ENCODE data around the gene SASH3.

SASH3 gene

GRCh38 chrX:129760155-129760554 lies 19.6 kb upstream of the SASH3 start:
- no peak for DNase-seq

GRCh38 chrX:129760981-129761380 lies 18.8 kb upstream of the SASH3 start:
- DNase-seq, result no peak

GRCh38 chrX:129761596-129761995 lies 18.2 kb upstream of the SASH3 start:
- DNase-seq, result no peak

DNA sequence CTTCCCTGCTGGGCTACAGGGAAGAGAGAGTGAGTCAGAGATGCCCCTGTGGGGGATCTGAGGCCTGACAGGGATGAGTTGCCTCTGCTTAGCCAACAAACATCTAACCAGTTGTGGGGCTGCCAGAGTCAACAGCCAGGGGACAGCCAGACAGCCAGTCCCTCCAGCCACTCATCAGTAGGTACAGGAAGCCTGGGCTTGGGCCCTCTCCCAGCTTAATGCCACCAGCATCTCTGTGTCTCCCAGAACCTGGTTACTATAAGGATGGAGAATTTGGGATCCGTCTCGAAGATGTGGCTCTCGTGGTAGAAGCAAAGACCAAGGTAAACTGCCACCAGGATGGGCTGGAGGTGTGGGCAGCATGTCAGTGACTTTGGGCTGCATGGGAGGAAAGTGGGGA lies 17.3 kb upstream of the SASH3 start:
- DNase-seq, result no peak

- DNase-seq, result no peak
Observed at GRCh38 chrX:129763666-129764065, 16.1 kb upstream of the SASH3 start.

- DNase-seq, result no peak
Observed at GRCh38 chrX:129768186-129768585, 11.6 kb upstream of the SASH3 start.

DNA sequence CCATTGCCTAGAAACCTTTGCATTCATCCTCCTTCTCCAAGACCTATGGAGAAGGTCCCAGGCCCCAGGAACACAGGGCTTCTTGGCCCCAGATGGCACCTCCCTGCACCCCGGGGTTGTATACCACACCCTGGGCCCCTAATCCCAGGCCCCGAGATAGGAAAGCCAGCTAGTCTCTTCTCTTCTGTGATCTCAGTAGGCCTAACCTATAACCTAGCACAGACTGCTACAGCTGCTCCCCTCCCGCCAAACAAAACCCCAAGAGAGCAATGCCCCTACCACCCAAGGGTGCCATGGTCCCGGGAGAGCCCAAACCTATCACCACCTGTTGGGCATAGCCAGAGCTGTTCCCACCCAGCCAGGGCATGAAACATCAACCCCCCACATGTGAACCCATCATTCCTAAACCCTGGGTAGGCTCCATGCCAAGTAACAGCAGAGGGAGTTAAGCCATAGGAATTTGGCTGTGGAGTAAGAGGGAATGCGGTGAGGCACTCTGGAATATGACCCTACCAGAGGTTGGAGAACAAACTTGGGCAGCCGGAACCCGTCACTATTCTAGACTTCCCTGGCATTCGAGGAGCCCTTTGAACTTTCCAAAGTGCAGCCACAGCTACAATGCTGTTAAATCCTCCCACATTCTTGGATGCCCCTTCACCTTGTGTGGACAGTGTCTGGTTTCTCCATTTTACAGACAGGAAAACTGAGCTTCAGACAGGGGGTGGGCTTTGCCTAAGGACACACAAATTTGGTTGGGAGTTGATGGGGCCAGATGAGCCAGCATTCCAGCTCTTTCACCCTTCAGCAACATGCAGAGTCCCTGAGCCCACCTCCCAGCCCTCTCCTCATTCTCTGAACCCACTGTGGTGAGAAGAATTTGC lies 10.9 kb upstream of the SASH3 start:
- no peak for DNase-seq

DNA sequence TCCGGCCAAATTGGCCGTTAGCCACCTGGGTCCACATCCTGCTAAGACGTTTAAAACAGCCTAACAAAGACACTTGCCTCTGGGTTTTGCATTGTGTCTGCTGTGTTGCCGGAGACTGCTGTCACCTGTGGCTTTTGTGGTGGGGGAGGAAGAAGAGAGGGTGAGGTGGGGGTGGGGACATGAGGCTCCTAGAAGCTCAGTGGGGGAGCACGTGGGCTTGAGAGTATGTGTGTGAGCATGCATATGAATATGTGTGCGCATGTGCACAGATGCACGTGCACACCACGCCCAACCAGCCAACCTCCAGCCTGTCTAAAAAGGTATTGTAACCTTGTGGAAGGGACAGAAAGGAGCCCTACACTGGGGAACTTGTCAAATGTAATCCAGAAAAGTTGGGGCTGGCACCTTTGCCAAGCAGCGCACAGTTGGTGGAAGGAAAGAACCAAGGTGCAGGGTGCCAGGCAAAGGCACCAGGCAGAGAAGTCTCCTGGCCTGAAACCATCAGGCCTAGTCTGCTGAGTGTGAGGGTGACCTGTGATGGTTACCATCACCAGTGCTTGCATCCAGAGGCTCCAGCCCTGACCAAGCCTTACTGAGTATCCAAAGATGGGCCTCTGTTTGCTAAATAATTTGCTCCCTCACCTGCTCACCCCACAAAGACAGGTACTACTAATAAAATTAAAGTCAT lies 10.1 kb upstream of the SASH3 start:
- no peak for DNase-seq

- no peak for DNase-seq
Observed at GRCh38 chrX:129771266-129771995, 8.3 kb upstream of the SASH3 start.

DNA sequence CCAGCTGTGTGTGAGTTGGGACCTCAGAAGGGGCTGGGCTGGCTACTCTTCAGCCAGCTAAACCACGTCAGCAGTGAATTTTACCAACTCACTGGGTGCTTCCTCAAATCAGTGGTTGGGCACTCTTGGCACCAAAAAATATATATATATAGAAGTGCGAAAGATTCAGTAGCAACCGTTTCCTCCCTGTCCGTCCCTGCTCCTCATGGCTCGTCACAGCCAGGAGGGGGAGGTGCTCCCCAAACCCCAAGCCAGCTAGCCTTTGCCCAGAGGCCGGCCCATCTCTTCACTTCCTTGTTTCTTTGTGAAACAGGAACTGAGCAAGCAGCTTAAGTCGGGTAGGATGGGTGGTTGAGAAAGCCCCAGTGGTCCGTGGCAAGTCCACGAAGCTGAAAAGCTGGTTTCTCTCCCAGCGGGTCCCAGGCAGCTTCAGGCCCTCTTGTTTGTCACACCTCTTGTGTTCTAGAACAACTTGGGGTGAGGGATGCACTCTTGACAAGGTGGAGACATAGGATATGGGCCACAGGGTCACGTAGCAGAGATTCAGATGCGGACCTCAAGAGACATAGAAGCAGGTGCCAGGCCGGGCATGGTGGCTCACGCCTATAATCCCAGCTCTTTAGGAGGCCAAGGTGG lies 6.8 kb upstream of the SASH3 start:
- DNase-seq, result no peak

DNA sequence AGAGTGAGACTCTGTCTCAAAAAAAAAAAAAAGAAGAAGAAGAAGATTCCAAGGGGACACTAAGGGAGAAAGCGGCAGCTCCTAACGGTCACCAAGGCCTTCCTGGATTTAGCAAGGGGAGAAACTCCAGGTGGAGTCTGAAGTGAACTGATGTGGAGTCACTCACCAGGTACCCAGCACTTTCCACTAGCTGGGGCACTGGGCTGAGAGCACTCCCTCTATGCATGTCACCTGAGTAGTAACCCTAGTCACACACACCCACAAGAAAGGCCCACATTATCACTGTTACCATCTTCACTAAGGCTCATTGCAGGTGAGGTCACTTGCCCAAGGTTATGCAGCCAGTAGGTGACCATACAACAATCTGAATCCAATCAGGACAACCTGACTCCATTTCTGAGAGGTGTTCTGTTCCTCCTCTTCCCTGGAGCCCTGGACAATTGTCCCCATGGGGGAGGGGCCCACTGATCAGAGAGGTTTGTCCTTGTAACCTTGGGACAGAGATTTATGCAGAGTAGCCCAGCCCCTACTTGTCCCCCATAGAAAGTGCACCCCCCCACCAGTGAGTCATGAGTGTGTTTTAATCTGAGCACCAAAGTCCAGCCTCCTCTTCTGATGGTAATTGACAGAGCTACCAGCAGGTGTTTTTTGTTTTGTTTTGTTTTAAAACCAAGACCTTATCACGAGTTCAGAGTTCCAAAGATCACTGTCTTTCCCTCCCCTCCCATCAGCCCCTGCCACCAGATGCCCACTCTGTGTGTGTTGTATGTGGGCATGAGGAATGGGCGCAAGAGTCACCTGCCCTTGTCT lies 5.9 kb upstream of the SASH3 start:
- no peak for DNase-seq

DNA sequence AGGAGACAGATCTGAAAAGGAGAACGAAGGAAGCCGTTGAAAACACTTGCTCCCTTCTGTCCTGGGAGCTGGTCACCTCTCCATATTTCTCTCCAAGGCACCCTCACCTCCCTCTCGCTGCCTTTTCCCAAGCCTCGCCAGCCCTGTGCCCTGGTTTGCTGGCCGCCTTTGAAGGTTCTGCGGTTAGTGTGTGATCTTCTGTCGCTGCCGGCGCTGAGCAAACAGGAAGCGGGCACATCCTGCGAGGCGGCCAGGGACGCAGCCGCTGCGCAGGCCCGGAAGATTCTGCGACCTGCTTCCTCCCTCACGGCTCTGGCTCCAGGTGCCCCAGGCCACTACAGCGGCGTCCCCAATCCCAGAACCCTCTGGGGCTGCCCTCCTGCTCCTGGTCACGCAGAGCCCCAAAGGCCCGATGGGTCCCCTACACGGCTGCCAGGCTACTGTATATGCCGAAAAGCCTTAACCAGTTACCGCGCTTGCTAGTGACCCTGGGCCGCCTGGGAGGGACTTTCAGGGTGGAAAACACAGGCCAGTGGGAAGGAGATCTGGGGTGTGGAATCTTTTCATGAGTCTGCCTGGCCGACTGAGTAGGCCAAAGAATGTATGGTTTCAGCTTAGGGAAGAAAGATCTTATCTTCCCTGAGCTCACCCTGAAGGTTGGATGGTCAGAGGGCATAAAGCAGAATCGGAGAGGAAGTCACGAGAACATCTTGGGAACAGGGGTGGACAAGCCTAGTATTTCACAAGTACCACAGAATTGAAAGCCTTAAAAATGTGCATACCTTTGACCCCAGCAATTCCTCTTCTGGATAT lies 2.3 kb upstream of the SASH3 start:
- no peak for DNase-seq

GRCh38 chrX:129779086-129779672 lies 570 bp upstream of the SASH3 start:
- DNase-seq, result no peak

DNA sequence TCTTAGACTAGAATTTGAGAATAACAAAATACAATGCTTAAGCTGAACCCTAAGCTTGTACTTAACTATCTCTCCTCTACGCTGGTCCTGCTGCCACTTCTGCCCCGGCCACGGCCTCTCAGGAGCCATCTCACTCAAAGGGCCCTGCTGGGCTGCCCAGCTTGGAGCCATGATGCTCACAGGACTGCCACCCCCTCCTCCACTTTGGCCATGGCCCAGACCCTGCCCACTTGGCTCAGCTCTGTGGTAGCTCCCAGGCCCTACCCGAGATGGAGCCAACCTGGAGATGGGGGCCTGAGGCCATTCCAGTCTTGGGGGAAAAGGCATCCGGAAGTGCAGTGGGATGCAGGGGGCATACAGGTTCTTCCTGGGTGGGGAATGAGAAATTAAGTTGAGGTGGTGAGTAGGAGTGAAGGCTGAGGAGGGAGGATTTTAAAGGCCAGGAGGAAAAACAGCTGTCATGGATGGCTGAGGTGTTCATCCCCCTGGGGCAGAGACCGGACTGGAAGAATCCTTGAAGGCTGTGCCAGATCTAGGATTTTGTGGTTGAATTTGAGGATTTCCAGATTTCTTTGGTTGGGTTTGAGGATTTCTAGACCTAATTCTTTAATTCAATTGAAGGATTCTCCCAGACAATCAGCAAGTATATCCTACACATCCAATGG lies 824 bp downstream of the SASH3 start:
- DNase-seq, result no peak

DNA sequence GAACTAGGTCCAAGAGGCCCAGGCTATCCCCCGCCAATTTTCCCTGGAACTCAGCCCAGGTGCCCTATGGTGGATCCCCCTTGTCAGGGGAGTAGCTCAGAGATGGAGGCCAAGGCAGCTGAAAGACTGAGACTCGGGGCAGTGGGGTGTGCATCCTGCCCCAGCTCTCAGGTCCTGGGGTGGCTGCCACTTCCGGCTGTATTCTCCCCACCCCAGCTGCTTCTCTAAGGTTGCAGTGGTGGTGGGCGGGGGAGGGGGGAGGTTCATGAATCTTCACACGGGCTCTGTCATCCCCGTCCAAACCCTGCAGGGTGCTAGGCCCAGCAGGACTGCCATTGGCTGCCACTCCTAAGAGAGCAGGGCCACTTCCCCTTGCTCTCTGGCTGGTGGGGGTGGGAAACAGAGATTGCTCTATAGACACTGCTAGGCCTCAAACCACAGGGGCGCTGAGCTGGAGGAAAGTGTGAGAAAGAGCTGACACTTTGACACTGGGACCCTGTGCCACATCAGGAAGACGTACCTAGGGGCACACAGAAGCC lies 1.5 kb downstream of the SASH3 start:
- no peak for DNase-seq

- no peak for DNase-seq
Observed at GRCh38 chrX:129781680-129782495, 2.1 kb downstream of the SASH3 start.

DNA sequence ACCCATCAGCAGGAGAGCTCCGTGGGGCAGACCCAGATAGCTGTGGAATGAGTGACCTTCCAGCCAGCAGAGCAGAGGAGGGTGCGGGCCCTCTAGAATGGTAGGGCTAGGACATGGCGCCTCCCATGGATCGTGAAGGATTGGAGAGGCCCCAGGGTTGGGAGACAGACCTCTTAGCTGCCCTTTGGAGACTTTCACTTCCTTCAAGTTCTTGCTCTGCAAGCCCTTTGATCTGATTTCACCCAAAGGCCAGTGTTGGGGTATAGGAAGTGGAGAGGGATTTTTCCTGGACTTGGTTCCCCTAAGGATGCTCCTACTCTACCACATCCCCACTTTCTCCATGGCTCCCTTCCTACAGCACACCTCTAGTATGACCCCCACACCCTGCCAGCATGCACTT lies 3.0 kb downstream of the SASH3 start:
- no peak for DNase-seq

DNA sequence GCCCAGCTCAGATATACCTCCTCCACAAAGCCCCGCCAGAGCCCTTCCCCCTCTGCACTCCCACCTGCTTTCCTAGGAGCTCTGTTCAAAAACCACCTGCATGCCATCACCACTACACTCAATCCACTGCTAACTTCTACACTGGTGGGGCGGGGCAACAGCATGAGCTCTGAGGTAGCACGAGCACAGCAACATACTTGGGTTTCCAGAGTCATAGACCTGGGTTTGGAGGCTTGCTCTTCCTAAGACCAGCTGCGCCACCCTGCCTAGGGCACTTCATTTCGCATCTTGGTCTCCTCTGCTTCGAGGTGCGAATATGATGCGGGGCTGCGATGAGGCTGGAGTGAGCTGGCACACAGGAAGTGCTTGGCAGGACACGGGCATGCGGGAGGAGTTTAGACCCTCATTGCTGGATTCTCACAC lies 3.6 kb downstream of the SASH3 start:
- DNase-seq, result no peak

DNA sequence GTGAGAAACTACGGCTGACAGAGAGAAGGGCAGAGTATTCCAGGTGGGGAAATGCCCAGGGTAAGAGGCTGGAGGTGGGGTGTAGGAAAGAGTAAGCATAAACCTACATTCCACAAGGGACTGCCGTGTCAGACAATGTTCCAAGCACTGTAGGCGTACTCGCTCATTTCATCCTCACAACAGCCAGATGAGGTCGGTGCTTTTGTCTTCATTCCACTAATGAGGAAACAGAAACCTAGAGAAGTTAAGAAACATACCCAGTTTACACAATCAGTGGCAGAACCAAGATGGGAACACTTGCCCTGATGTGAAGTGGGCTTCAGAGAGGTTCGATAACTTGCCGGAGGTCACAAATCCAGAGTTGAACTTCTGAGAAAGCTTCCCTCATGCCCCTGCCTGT lies 4.6 kb downstream of the SASH3 start:
- DNase-seq, result no peak

Measured in amniotic stem cell (primary cell).